Inferior parietal cortex (tissue), 1 donor: ENCODE data around the gene KLK11.

Source experiments
- DNase-seq: peaks from one replicate; pipeline ENCODE4 v3.0.0-alpha.2; 2016; ENCODE audit errors: extremely low spot score

The KLK11 gene

DNA sequence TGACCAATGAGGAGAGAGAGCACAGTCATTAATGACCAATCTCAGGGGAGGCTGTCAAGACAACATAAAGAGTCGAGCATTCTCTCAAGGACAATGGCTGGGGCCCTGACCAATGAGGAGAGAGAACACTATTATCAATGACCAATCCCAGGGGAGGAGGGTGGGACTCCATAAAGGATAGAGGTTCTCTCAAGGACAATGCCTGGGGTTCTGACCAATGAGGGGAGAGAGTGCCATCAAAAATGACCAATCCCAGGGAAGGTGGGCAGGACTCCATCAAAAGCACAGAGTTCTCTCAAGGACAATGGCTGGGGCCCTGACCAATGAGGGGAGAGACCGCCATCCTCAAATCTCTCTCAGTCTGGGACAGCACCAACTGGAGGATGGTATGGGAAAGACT lies 3.3 kb upstream of the KLK11 start:
- no peak for DNase-seq

DNA sequence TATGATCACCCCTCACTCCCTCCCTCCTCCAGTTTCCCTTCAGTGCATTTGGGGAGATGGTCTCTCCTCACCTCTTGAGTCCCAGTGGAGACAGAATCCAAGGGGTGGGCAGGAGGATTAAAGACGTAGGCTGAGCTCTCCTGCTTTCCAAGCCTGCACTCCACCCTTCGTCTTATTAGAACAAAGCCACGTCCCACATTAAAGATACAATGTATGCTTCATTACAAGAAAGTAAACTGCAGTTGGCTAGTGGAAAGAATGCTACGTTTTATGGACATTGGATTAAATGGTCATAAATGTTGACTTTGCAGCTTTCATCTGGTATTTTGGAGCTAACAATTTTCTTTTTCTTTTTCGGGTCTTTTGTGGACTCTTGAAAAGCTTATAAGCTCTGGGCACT lies 1.5 kb upstream of the KLK11 start:
- no peak for DNase-seq

DNA sequence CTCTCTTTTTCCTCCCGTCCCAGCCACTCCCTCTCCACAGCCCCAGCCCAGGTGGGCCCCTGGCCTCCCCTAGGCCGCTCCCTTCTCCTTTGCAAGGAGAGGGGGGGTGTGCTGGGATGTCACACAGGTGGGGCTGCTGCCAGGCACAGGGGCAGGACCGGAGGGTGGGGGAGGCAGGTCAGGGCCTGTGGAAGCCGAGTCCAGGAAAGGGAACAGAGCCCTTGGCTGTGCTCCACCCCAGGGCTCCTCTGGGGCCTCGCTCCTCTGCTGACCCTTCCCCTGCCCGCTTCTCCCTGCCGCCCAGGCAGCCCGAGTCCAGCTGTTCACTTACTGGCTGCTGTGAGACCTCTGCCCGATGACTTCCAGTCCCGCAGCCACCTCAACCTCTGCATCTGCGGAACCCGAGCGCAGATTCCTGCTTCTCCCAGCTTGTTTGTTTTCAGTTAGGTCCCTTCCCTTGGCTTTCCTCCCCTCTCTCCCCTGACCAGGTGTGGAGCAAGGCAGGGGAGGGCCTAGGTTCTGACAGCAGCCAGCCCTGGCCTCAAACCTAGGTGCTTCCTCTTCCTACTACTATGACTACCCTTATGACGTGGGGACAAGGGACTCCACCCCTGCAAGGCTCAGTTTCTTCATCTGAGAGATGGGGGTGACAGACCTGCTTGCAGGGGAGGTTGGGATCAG lies 850 bp upstream of the KLK11 start:
- no peak for DNase-seq

DNA sequence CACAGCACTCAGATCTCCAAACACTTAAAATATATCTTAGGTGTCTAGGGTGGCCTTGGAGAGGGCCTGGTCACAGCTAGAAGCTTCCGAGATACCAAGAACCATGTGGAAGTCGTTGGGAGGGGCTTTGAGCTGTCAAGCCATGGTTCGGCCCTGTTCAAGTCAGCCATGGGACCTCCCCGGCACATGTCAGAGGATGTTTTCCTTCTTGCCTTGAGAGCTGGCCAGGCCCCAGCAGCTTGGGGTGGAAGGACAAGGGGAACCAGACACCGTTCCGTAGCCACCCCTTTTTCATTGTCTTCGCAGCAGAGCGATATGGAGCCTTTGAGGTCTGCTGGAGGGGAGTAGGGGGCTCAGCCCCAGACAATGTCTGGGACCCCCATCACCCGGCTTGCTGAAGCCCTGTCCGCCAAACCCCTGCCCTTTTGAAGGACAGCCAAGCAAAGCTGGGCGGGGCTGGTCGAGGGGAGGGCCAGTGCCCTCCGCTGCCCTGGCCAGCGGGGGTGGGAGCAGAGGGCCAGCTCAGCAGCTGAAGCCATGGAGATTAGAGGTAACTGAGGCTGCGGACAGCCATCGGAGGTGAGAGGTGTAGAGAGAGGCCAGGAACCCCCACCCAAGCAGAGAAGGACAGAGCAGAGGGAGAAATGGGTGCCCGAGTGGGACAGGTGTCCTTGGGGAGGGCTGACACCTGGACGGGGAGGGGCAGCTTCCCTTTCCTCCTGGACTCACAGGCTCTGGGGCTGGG lies 435 bp downstream of the KLK11 start:
- no peak for DNase-seq

DNA sequence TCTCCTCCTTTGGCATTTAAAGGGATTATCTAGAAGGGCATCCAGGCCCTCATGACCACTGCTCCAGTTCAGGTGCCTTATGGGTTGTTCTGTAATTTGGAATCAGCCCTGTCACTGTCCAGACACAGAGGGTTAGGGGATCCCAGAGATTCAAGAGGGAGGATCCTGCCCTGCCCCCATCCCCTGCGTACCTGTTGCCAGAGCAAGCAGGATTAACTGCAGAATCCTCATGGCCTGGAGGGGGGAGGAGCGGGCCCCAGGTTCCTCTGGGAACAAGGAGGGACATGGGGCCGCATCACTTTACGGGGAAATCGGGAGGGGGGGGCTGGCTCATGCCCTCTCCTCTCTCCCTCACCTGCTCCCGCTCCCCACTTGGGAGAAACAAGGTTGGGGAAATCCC lies 1.0 kb downstream of the KLK11 start:
- no peak for DNase-seq

DNA sequence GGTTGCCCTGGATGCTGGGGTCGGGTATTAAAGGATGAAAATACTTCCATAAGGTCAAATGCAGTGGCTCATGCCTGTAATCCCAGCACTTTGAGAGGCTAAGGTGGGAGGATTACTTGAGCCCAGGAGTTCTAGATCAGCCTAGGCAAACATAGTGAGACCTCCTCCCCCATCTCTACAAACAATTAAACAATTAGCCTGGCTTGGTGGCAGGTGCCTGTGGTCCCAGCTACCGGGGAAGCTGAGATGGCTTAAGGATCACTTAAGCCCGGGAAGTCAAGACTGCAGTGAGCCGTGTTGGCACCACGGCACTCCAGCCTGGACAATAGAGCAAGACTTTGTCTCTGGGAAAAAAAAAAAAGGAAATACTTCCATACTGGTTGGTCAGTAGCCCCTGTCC lies 1.5 kb downstream of the KLK11 start:
- no peak for DNase-seq

DNA sequence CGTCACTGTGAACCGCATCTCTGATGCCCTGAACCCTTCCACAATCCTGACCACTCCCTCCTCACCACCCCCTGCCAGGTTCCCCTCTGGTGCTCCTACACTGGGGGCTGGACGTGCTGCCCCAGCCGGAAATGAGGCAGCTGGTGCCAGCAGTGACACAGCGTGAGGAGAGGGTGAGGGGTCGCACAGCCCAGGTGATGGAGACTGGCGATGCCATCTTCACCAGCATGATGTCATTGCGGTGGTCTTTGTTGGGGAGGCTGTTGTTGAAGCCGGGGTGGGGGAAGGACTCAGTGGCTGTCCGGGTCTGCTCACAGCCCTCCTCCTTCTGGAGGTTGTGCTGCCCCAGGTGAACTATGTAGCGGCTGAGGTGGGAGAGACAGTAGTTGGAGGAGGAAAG lies 2.5 kb downstream of the KLK11 start:
- DNase-seq, result no peak

DNA sequence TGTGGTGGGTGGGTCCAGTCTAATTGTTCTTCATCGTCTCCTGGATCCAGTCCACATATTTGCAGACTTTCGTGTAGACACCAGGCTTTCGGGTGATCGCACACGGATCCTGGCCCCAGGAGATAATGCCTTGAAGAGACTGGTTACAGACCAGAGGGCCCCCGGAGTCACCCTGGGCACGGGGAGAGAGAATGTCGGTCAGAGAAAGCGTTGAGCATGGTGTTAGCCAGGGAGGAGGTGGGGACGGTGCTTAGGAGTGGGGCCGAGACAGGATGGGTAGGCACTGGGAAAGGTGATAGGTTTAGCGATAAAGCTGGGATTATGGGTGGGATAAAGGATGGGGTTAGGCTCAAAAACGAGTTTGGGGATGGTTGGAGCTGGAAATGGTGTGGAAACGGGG lies 3.9 kb downstream of the KLK11 start:
- no peak for DNase-seq

DNA sequence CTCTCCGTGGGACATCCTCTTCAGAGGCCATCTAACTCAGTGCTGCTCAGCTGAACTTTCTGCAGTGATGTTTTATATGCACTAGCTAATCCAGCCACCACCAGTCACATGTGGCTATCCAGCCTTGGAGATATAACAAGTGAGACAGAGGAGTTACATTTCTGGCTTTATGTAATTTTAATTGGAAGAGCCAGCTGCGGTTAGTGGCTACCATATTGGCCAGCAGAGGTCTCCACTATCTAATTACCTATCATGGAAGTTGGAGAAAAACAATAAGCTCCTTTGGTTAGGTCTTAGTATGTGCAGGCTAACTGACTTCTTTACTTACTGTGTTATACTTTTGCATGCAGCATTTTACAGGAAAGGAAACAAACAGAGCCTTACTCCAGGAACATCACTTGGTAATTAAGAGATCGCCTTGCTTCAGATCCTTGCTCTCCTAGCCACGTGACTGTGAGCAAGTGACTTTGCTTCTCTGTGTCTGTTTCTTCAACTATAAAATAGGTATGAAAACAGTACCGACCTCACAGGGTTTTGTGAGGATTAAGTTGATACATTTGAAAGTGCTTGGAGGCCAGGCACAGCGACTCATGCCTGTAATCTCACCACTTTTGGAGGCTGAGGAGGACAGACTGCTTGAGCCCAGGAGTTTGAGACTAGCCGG lies 5.3 kb downstream of the KLK11 start:
- DNase-seq, result peak; percentile 64

DNA sequence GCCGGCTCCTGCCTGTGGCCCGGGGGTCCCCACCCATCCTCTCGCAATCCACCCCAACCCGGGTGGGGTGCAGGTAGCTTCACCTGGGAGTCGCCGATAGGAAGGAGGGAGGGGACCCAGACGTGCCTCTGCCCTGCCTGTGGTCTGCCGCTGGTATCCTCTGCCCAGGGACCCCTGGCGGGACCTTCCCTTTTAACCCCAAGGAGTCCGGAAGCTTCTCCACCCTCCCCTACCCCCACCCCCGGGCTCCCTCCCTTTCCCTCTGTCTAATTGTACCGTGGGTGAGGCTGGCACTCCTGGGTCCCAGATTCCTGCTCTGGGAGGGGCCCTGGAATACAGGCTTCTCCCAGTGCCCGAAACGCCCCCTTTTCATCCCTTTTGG lies 6.9 kb downstream of the KLK11 start, which contains the start of gene KLK10:
TSS of gene KLK10 (minus strand) at position 166 of the 382 bp plus-strand sequence. CDS start 579 bp downstream, outside the sequence.
- DNase-seq, result no peak

DNA sequence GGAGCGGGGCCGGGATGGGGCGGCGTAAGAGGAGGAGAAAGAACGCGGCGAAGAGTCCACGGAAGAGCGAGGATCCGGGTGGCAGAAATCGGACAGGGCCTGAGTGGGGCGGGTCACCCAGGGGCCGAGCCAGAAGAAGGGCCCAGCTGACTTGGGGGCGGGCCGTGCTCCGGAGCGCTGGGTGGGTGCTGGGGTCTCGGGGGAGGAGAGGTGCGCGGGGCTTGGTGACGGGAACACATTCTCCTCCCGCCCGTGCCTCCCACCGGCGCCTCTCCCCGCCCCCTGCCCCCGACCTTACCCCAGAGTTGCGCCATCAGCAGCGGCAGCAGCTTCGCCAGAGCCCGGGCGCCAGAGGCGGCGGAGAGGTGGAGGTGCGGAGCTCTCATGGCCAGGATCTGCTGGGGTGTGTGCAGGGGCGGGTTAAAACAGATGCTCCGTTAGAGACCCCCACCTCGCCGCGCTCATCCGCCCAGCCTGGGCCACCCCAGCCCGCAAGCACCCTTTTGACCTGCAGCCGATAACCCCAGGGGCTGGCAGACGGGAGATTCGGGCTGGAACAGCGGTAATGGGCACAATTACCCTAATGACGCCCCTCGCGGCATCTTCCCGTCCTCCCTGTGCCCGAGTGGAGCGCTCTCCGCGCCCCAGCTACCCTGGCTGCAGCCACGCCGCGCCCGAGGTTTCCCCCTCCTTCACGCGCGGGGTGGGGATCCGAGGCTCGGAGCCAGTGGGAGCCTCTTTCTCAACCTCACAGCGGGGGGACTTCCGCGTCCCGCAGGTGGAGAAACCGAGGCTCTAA lies 7.5 kb downstream of the KLK11 start:
- DNase-seq, result no peak

DNA sequence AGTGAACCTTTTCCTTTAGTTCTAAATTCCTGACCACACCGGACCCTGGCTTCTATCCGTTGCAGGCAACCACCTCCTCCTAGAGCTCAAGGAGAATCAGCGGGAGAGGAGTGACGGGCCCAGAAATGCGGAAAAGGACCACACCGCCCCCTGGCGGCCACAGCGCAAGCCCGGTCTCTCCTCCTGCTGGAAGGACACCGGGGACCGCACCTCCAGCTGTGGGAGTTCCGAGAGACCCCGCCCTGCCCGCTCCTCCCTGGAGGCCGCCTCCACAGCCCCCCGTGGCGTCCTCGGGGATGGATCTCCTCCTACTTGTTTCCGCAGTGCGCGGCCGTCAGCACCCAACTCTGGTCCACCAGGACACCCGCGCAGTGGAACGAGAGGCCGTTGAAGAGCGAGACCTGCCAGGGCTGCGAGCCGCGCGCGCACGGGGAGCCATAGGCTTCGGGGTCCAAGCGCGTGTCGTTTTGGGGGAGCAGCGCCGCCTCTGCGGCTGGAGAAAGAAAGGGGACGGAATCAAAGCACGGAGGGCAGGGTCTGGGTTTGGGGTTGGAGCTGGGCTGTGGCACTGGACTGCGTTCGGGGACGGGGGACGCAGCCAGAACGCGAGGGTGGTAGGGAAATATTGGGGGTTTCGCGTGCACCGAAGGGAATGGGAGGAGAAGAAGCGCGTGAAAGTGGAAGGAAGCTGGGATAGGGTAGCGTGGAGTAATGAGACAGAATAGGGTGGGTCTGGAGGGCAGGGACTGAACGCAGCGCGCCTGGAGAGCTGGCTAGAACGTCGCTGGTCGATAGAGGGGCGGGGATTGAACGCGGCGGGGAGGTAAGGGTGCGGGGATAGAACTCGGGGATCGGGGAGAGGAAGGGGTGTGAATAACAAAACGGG lies 9.4 kb downstream of the KLK11 start:
- DNase-seq, result peak; percentile 65

DNA sequence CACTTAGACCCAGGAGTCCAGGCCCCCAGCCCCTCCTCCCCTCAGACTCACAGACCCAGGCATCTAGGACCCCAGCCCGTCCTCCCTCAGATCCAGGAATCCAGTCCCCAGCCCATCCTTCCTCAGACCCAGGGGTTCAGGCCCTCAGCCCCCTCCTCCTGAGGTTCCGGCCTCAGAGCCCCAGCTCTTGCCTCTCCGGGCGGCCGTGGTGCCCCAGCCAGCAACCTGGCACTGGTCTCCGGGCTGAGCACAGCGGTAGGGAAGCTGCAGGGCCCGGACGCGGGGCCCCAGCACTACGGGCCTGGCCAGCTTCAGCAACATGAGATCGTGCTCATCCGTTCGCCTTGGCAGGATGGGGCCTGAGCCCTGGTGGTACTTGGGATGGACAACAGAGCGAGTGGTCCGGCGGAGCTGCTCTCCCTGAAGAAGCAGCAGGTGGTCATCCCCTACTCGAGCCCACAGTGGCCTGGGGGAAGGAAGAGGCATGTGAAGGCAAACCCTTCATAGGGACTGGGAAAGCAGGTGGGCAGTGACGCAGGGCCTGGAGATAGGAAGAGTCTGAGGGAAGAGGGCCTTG lies 10.6 kb downstream of the KLK11 start:
- no peak for DNase-seq

DNA sequence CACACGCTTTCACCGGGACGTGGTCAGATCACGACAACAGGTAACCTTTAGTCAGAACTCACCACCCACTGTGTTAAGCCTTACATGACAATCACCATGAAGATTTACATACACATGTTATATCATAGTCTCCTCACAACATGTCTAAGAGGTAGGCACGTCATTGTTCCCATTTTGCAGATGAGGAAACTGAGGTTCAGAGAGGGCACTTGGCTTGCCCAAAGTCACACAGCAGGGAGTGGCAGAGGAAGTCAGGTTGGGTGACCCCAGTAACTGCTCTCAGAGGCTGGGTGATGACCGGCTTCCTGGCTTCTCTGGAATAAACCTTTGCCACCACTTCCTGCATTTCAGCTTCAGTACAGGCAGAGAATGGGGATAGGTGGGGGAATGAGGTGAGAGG lies 12.2 kb downstream of the KLK11 start:
- no peak for DNase-seq

DNA sequence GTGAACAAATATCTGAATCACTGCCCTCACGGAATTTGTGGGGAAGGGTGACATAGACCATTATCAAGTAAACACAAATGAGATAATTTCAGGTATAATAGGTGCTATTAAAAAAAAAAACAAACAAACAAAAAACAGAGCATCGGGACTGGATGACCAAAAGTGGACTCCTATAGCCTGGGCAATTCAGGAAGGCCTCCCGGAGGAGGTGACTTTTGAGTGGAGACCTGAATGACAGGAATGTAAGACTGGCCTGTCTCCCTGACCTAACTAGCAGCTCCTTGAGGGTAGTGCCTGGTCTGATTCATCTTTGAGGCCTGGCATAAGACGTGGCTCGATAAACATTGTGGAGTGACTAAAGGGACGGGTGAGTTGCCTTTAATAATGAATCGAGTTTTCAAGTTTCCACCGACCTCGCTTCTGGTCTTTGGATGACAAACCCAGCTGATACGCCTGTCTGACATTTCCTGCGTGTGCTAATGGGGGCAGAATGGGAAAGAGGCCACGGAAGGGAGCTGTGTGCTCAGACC lies 13.7 kb downstream of the KLK11 start:
- DNase-seq, result no peak

DNA sequence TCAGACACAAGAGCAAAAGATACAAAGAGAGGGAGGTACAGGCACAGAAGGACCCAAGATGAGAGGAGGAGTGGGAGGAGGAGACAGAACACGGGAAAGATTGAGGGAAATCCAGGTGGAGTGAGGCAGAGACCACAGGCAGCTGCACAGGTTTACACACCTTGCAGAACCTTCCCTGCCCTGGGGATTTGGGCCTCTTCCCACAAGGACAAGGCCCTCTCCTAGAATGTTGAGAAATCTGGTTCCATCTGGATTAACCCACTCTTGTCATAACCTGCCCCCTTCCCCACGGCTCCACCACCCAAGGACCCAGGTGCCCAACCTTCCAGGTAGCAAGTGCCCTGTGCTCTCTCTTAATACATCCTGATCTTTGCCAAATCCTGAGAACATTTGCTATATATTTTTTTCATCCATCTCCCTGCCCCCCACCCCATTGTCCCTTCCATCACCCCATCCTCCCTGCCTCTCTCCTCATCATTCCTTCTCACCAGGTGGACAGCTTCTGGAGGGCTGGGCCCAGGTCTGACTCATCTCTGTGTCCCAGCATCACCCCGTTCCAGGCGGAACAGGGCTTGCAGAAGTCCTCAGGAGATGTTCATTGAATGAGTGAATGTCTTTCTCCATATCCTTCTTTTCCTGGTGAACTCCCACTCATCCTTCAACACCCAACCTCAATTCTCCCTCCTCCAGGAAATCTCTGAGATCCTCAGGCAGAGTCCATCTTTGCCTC lies 16.2 kb downstream of the KLK11 start:
- no peak for DNase-seq

DNA sequence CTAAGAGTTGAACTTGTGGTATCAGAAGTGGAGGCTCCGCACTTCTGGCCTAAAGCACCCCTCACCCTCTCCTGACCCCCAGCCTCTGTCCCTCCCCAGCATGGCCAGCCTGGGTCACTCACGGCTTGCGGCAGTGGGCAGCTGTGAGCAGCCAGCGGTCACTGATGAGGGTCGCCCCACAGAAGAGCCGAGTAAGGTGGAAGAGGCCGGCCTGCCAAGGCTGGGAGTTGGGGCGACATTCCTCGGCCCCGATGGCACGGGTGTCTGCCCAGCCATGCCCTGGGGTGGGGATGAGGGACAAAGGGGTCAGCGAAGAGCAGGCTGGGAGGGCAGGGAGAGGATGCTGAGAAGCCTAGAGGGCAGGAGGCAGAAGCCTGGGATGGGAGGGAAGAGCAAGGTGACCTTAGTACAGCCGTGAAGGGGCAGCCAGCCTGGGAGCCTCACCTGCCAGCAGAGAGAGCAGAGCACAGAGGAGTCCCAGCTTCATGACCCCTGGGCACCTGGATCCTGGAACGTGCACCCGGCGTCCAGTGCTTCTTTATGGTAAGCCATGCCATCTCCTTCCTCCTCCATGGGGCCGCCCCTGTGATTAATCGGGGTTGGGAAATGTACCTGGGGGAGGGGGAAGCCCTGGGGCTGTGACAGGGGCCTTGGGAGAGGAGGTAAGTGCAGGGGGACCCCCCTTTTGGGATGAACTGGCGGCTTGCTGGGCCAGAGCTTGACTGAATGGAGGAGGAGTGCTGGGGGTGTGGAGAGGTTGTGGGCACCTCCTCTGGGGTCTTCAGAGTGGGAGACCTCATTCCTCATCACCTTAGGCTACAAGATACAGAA lies 17.1 kb downstream of the KLK11 start:
- no peak for DNase-seq

DNA sequence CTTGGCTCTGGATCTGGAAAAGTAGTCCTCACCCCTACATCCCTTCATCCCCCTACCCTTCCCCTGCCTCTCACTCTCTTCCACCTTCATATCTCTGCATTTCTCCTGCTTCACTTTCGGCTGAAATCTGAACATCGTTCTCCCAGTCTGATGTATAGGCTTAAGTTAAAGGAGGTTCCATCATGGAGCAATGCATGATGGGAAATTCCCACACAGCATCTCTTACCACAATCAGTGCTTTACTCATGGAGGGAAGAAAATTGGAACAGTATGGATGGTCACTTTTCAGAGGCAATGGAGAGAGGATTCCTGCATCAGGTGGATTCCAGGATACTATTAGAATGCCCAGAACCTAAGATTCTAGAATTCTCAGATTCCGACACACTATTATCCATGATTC lies 18.9 kb downstream of the KLK11 start:
- DNase-seq, result no peak

DNA sequence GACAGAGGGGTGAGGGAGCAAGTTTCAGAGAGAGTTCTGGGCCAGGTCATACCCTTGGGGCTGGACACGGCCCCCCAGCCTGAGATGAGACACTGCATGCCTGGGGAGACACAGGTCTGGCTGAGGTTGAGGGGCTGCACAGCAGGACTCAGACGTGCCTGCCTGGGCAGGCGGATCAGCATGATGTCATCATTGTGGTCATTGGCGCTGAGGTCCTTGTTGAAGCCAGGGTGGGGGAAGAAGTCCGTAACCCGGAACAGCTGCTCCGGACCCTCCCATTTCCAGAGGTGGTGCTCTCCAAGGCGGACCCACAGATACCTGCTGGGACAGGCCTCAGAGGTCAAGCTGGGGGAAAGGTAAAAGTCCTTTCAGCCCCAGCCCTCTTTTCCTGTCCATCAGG lies 20.0 kb downstream of the KLK11 start:
- no peak for DNase-seq
